HG02571 (cell line): ENCODE results near the gene RIC3.

Experiments used
- ATAC-seq: cut with Tn5 transposase; IDR thresholded peaks from one replicate; pipeline ENCODE4 v1.9.1; 2021; ENCODE audit warnings: mild to moderate bottlenecking, moderate library complexity; ENCODE audit not compliant: unreplicated experiment

The RIC3 gene, protein sequence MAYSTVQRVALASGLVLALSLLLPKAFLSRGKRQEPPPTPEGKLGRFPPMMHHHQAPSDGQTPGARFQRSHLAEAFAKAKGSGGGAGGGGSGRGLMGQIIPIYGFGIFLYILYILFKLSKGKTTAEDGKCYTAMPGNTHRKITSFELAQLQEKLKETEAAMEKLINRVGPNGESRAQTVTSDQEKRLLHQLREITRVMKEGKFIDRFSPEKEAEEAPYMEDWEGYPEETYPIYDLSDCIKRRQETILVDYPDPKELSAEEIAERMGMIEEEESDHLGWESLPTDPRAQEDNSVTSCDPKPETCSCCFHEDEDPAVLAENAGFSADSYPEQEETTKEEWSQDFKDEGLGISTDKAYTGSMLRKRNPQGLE

DNA sequence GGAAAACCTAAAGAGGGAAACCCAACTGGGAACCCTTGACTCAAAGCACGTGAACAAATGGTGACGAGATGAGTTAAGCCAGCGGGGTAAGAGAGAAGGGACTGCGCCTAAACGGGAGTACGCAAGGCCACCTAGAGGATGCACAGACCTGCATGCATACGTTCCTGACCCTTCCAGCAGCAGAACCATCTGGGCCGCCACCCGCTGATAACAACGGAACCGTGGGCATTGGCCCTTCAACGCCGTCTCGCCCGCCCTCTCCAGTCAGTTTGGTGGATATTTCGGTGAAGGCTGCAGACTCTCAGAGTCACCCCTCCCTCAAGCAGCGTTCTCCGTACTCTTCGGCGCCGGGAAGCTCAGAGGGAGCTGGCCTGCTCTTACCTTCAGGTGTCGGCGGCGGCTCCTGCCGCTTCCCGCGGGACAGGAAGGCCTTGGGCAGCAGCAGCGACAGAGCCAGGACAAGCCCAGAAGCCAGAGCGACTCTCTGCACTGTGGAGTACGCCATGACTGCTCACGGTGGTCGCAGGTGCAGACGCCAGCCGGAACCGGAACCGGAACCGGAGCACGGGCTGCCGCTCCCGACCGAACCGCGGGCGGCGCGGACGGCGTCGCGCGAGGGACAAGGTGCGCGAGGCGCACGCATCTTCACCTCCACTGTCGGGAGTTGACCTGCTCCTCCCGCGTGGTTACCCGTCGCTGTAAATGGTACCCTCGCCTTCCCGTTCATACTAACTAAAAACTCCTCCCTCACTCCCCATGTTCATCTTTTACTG, at the start of gene RIC3:
Gene RIC3 (minus strand): TSS at position 541 of the 773 bp plus-strand sequence. CDS start 36 bp downstream, at position 505.
- ATAC-seq, result peak; percentile 65

DNA sequence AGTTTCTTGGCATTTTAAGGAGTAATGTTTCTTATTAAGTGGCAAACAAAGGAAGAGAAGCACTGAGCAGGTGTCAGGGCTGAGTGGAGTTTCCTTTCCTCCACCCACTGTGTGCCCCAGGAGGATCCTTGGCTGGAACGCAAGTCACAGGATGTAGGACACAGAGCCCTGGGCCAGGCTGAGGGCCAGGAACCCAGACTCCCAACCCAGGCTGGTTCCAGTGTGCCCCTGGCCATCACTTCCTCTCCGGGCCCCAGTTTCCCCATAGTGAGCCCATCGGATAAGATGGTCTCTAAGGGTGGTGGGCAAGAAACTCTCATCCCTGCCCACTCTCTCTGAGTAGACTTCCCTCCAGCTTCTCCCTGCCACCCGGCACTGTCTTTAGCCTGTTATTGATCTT, 49.6 kb upstream of the RIC3 start:
- ATAC-seq, result no peak

GRCh38 chr11:8217926-8218325, 49.1 kb upstream of the RIC3 start:
- no peak for ATAC-seq

GRCh38 chr11:8217136-8217535, 48.3 kb upstream of the RIC3 start:
- no peak for ATAC-seq

DNA sequence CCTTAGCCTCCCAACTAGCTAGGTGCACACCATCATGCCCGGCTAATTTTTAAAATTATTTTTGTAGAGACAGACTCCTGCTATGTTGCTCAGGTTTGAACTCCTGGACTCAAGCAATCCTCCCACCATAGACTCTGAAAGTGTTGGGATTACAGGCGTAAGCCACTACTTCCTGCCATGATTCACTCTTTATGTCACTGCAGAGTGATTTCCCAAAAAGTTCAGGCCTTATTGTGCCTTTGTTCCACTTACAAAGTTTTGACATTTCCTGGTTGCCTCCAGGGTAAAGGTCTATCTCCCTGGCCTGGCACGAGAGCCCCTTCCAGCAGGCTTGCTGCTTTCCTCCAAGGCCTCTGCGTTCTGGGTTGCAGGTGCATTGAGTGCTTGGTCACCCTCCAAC, 44.6 kb upstream of the RIC3 start:
- ATAC-seq, result no peak

DNA sequence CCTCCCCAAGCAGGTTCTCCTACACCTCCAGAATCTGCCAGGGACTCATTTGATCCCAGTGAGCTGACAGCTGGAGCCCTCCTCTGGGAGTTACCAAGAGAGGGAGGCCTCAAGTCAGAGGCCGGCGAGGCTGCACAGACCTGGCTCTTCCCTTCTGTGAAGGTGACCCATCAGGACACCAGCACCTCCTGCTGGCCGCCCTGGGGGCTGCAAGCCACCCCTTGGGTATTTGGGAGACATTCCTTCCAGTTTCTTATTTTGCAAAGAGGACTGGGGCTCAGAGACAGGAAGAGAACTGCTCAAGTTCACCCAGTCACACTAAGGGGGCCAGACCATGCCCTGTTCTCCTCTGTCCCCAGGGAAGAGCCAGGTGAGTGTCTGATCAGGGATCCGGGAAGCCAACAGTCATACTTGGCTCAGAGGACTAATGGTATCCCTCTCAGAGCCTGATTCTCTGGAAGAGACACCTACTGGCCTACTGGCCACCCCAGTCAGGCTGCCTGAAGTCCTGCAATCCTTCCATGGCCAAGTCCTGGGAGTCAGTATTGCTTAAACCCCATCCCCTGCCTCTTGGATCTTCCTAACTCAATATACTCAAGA, 40.5 kb upstream of the RIC3 start:
- no peak for ATAC-seq

GRCh38 chr11:8207080-8208000, 38.5 kb upstream of the RIC3 start:
- no peak for ATAC-seq

GRCh38 chr11:8206251-8207079, 37.6 kb upstream of the RIC3 start:
- no peak for ATAC-seq

GRCh38 chr11:8205566-8205965, 36.7 kb upstream of the RIC3 start:
- no peak for ATAC-seq

DNA sequence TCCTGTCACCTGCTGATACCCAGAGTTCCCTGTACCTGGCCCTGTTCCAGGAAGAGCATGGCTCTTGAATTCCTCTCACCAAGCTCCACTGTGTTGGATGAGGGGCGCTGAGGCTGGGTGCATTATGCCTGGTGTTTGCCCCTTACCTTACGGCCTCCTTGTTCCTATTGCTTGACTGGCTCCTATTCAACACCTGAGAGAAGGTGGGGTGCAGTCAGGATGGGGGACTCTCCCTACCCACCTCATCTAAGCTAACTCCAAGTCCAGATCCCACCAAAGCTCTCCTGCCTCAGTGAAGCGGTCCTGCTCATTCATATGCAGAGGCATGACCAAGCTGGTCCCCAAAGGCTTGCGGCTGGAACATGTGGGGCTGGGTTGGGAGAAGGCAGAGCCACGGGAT, 35.8 kb upstream of the RIC3 start:
- ATAC-seq, result no peak

GRCh38 chr11:8204025-8204424, 35.2 kb upstream of the RIC3 start:
- ATAC-seq, result no peak

DNA sequence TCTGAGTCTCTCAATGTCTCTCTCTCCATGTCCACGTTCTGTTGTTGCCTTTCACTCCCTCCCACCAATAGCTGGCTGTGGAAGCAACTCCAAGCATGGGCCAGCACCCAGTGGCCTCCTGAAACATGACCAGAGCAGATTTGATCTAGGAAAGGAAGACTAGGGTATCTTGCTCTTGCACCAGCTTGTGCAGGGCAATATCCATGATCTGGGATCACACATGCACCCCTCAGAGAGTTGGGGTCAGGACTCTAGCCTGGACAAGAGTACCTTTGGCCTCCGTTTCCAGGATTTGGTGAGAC, 34.5 kb upstream of the RIC3 start:
- no peak for ATAC-seq

GRCh38 chr11:8202516-8203413, 33.9 kb upstream of the RIC3 start:
- ATAC-seq, result no peak

DNA sequence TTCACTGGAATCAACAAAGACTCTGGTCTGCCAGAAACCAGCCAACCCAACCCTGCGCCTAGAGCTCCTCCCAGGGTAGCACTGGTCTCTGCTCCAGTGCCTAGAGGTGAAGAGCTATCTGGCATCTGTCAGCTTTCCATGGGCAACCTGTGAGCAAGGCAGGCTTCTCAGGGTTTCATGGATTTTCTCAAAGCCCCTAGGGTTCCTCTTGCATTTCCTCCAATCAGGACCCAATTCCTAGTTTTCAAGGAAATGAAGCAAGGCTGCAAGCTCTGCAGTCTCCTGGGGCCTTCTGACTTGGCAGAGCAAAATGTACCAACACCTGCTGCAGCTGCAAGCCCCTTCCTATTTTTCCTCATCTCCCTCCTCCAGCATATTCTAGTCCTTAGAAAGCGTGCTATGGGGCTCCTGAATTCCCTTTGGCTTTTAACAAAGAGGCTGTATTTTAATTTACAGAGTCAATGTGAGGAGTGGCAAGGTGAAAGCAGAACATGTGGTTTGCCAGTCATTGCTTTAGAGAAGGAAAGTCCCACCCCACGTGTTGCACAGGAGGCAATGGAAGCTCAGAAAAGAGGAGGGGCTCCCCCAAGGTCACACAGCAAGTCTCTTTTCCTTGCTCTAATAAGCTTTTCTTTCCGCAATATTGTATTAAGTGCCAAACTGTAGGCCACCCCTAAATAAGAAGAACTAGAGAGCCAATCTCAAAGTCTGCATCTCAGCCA, 33.0 kb upstream of the RIC3 start:
- peak; percentile 89 for ATAC-seq

DNA sequence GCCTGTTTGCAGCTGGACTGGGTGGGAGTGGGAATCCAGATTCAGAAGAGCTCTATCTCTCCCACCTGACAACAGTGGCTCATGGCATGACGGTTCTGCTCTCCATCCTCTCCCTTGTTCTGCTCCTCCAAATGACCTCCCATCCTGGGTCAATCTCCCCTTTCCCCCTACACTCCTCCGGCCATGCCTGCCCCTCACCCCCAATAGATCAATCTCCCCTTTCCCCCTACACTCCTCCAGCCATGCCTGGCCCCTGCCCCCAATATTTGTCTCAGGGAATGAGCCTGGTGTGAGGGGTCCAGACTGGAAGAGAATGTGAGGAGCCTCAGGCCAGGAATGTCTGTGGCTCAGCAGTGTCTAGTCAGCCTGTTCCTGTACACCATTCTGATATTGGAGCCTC, 30.9 kb upstream of the RIC3 start:
- ATAC-seq, result no peak

- no peak for ATAC-seq
These were observed 27.9 kb upstream of the RIC3 start for GRCh38 chr11:8196749-8197148.

DNA sequence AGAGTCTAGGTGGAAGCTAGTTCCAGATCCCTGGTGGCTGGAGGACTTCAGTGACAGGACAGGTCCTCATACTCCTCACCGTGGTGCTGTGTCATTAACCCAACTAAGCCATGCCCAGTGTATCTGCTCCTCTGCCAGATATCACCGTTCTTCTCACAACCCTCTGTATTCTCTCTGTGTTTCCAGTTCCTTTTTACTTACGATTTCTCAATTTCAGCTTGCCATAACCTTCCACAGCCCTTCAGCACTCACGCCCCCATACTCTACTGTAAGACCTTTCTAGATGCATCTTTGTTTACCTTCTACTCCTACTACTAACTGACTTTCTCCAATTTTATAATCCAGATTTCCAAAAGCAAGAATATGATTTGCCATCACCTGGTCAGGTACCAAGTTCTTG, 26.1 kb upstream of the RIC3 start:
- no peak for ATAC-seq

GRCh38 chr11:8192896-8193209, 24.0 kb upstream of the RIC3 start:
- no peak for ATAC-seq
